Thyroid gland (tissue), 4 donors: ENCODE results near the gene MASP1.

Source experiments
- CTCF ChIP-seq, 6 experiments: fragments of 200-600 bp in 3 of 6; fragments of 450-650 bp in 3 of 6; sonication (generic) in 3 of 6; IDR thresholded peaks; one replicate each; pipeline ENCODE4 v1.5.1; 2016 to 2019; ENCODE audit warnings: antibody characterized with exemption in 6 of 6, mild to moderate bottlenecking in 2 of 6, inconsistent platforms in 1 of 6, moderate library complexity in 1 of 6
- POLR2A ChIP-seq, 2 donors: fragments of 450-650 bp; IDR thresholded peaks; one replicate each; pipeline ENCODE4 v1.6.1; 2017; ENCODE audit warnings: antibody characterized with exemption in 2 of 2, mild to moderate bottlenecking in 2 of 2, moderate library complexity in 1 of 2

DNA sequence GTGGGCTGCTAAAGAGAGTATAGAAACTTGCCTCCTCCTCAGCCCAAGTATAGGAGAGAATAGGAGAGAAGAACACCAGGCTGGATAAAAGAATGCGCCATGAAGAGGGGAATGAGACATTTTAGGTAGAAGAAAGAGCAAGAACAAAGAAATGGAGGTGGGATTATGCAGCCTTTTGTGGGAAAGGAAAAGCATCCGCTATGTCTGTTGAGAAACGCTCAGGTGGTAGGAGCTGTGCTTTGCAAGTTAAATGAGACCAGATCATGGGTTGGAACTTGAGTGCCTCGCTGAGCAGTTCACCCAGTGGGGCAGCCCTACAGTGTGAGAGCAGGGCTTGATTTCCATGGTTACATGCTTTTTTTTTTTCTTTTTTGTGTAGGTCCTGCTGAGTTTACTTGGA, 105.8 kb downstream of the MASP1 start:
- TF ChIP-seq CTCF (IDR thresholded peaks at IDR 0.05) = no peak
- no peak for TF ChIP-seq POLR2A (IDR thresholded peaks at IDR 0.05)
